NB4 (cell line): Measurements from ENCODE around the gene TNRC18.

Source experiments
- CTCF ChIP-seq: IDR thresholded peaks from one replicate; pipeline ENCODE4 v1.5.1; 2012; ENCODE audit warnings: low read depth, low read length
- TF ChIP-seq, protein P1 (sequence below): IDR thresholded peaks from 2 replicates; pipeline ENCODE4 v1.6.1; 2011; ENCODE audit warnings: low read depth, low read length

DNA sequence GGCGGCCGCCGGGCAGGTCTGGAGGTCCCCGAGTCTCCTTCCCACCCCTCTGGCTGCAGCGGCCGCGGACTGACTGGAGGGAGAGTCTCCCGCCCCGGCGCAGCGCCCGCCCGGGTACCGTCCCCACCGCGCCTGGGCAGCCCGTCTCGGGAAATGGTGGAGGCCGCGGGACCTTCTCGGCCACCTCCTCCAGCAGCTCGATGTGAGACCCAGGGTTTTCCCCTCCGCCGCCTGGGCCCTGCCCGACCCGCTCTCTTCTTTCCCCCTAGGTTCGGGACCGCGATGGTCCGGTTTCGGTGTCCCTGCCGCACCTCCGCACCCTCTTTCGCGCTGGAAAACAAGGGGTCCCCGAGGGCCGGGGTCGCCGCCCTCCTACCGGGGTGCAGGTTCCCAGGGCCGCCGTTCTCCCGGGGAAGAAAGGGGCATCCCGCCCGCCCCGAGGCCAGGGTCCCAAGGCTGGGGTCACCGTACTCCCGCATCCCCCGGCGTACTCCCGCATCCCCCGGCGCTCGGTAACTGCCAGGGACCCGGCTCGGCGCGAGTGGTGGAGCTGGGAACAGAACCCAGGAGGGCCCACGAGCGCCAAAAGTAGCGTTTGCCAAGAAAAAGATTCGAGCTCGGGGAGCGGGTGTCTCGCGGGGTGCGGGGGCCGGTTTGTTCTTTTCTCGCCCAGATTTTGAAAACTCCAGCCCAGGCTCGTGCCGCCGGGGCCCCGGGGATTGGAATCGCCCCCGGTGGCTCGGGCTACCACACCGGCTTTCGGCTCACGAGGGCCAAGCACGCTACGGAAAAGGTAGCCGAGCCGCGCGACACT lies 3.4 kb downstream of the TNRC18 start:
- TF ChIP-seq, protein P1, sequence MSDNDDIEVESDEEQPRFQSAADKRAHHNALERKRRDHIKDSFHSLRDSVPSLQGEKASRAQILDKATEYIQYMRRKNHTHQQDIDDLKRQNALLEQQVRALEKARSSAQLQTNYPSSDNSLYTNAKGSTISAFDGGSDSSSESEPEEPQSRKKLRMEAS: no peak; the same call in 1 of the 2 replicates
- TF ChIP-seq CTCF: no peak
